Colonic mucosa (tissue), 4 donors: ENCODE data around the gene RYK. TPM values are rescaled to one million over a fixed set of nuclear protein-coding genes. Genes with fewer than 3 reads are reported as not detected.

Experiments
- DNase-seq: peaks from one replicate; pipeline ENCODE4 v3.0.0-alpha.2; 2020
- H3K27ac ChIP-seq: fragments of 200-600 bp; one replicate; pipeline ENCODE4 v1.8.0; 2021
- H3K27me3 ChIP-seq: fragments of 200-600 bp; one replicate; pipeline ENCODE4 v1.8.0; 2021
- H3K36me3 ChIP-seq: fragments of 200-600 bp; one replicate; pipeline ENCODE4 v1.8.0; 2021
- H3K4me1 ChIP-seq: fragments of 200-600 bp; one replicate; pipeline ENCODE4 v1.8.0; 2021; ENCODE audit warnings: mild to moderate bottlenecking
- H3K4me3 ChIP-seq: fragments of 200-600 bp; one replicate; pipeline ENCODE4 v1.8.0; 2021
- H3K9ac ChIP-seq, 2 donors: one replicate each; pipeline ENCODE4 v1.7.0; 2013; ENCODE audit warnings: control low read depth in 2 of 2, low read depth in 2 of 2, low read length in 2 of 2
- H3K9me3 ChIP-seq: fragments of 200-600 bp; one replicate; pipeline ENCODE4 v1.8.0; 2021
- CTCF ChIP-seq: fragments of 200-600 bp; IDR thresholded peaks from one replicate; pipeline ENCODE4 v1.8.0; 2022; ENCODE audit warnings: antibody characterized with exemption, mild to moderate bottlenecking
- intact Hi-C: fragments of 100-400 bp; cut with DNase I; formaldehyde crosslinking; loops from one replicate; pipeline ENCODE4 v1.14.1; 2022
- total RNA-seq, 2 donors: library from RNA; stranded (reverse); fragmentation: NEBNext Ultra II Directional in 1 of 2; extraction: Animal tissue kit (Norgen Biotek cat#: 25700) in 1 of 2; gene quantifications; one replicate each; pipeline ENCODE4 v1.2.1, GENCODE V29; 2021
- donor health status: healthy.
- donor health status: DM: no; HTN: no; CAD: no.
- donor health status: DM: no; HTN: no; CAD: no.

The RYK gene
- total RNA-seq, 2 donors from 2014 or later: 30.7 to 40.6 TPM

DNA sequence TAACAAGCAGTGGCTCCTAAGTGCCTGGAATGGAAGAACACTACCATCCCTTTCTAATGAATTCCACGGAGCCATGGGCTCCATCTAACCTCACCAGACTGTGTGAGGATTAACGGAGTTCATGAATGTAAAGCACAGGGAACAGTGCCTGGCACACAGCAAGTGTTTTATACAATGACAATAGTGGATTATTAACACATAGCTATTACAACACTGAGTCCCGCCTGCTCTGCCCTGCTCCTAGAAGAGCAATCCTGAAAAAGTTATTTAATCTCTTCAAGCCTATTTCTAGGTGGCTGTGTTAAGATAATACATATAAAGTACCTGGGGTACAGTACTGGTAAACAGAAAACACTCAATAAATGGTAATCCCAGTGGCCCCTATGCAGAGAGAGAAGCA is 51.4 kb downstream of the RYK start:
- no peak for TF ChIP-seq CTCF
- H3K36me3 ChIP-seq: no peaks in the 10 kb centered on the region
- no peaks in the 10 kb centered on the region for H3K4me1 ChIP-seq
- no peak for DNase-seq
- no peaks in the 10 kb centered on the region for H3K9me3 ChIP-seq
- H3K4me3 ChIP-seq: no peak overlapping the region
- H3K27ac ChIP-seq: no peak overlapping the region
- H3K9ac ChIP-seq: no peak overlapping the region
- intact Hi-C loops: loop anchor here (5.0 kb wide), 1 partner anchor 103 kb away; no protein-coding TSS in a partner anchor
- no peaks in the 10 kb centered on the region for H3K27me3 ChIP-seq

DNA sequence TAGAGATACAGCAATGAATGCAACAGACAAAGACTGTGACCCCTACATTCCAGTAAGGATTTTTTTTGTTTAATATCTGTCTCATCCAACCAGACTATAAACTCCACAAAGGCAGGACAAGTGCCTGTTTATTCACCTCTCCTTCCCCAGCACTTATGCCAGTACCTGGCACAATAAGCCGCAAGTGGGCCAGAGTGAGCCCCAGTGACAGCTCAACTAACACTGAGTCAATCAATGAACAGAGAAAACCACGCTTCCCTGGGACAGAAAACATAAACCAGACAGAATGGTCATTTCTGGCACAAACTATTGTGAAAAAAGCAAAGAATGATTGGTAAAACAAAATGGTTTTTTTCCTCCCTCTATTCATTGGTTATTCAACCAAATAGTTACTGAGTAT is 52.2 kb downstream of the RYK start:
- H3K27me3 ChIP-seq: no peaks in the 10 kb centered on the region
- intact Hi-C loops: loop anchor here (5.0 kb wide), 1 partner anchor 104 kb away; no protein-coding TSS in a partner anchor
- H3K9ac ChIP-seq: no peak overlapping the region
- no peak overlapping the region for H3K27ac ChIP-seq
- no peaks in the 10 kb centered on the region for H3K9me3 ChIP-seq
- H3K4me3 ChIP-seq: no peak overlapping the region
- H3K4me1 ChIP-seq: no peaks in the 10 kb centered on the region
- TF ChIP-seq CTCF: no peak
- H3K36me3 ChIP-seq: no peaks in the 10 kb centered on the region
- no peak for DNase-seq

- intact Hi-C loops: loop anchor here (5.0 kb wide), 1 partner anchor 105 kb away; no protein-coding TSS in a partner anchor
Observed at GRCh38 chr3:134197681-134198261, 52.9 kb downstream of the RYK start.

GRCh38 chr3:134194247-134194646 is 56.4 kb downstream of the RYK start:
- no peak for TF ChIP-seq CTCF
- no peaks in the 10 kb centered on the region for H3K36me3 ChIP-seq
- no peaks in the 10 kb centered on the region for H3K9me3 ChIP-seq
- no peaks in the 10 kb centered on the region for H3K27me3 ChIP-seq
- no peaks in the 10 kb centered on the region for H3K4me1 ChIP-seq
- H3K4me3 ChIP-seq: no peak overlapping the region
- no peak overlapping the region for H3K27ac ChIP-seq
- intact Hi-C loops: no loop called here
- no peak for DNase-seq
- no peak overlapping the region for H3K9ac ChIP-seq

More at GRCh38 chr3:134197681-134198261, 52.9 kb downstream of the RYK start:
- no peak overlapping the region for H3K9ac ChIP-seq
- H3K27me3 ChIP-seq: no peaks in the 10 kb centered on the region
- DNase-seq: no peak
- no peaks in the 10 kb centered on the region for H3K4me1 ChIP-seq
- no peaks in the 10 kb centered on the region for H3K36me3 ChIP-seq
- no peak overlapping the region for H3K27ac ChIP-seq
- H3K4me3 ChIP-seq: no peak overlapping the region
- TF ChIP-seq CTCF: peak; percentile 62
- no peaks in the 10 kb centered on the region for H3K9me3 ChIP-seq

- Histone ChIP-seq H3K27me3 (no peaks in the 10 kb centered on the region), H3K27ac (no peak overlapping the region), H3K9me3 (no peaks in the 10 kb centered on the region), H3K4me1 (no peaks in the 10 kb centered on the region), H3K4me3 (no peak overlapping the region), H3K9ac (no peak overlapping the region), H3K36me3 (no peaks in the 10 kb centered on the region)
- no peak for TF ChIP-seq CTCF
- no peak for DNase-seq
- intact Hi-C loops: no loop called here
Observed at GRCh38 chr3:134190250-134190649, 60.4 kb downstream of the RYK start.
